ENCODE data around the gene TRPC3. TPM values are rescaled to one million over a fixed set of nuclear protein-coding genes. Genes with fewer than 3 reads are reported as not detected.

Gene TRPC3
- total RNA-seq = 0.11 and 0.13 TPM in 2 replicates

GRCh38 chr4:121951521-121952110 lies at the start of gene TRPC3:
Gene TRPC3, minus strand, starts transcription at chr4:121952060. Its CDS starts 380 bp downstream, at chr4:121951680.

GRCh38 chr4:121869841-121870822 lies 81.7 kb downstream of the TRPC3 start, which contains the start of gene BBS7:
Gene BBS7, minus strand, starts transcription at chr4:121870474. Its CDS starts 161 bp downstream, at chr4:121870313.

Other genes with a start within 250 kb of the TRPC3 start
- 0.32 and 0.78 TPM in 2 replicates for gene SMIM43, start 186.9 kb downstream of the TRPC3 start, total RNA-seq
- gene EXOSC9, start 150.7 kb downstream of the TRPC3 start, total RNA-seq = 36.5 and 38.7 TPM in 2 replicates
- 26.4 and 40.1 TPM in 2 replicates for gene CCNA2, start 128.2 kb downstream of the TRPC3 start, total RNA-seq
- gene BBS7, start 81.6 kb downstream of the TRPC3 start, total RNA-seq = 23.4 and 24.2 TPM in 2 replicates
- 138 and 149 TPM in 2 replicates for gene BLTP1, start 200.3 kb upstream of the TRPC3 start, total RNA-seq

Data from articular chondrocyte of knee joint (primary cell).